GM12892 (cell line): ENCODE measurements around the gene NACC2.

ENCODE experiments used
- POLR2A ChIP-seq: IDR thresholded peaks from 2 replicates; pipeline ENCODE4 v1.6.1; 2011; ENCODE audit warnings: low read depth, low read length, control low read depth
- POLR2AphosphoS5 ChIP-seq: IDR thresholded peaks from 2 replicates; pipeline ENCODE4 v1.6.1; 2011; ENCODE audit warnings: low read depth, low read length, control low read depth
- TAF1 ChIP-seq: IDR thresholded peaks from 2 replicates; pipeline ENCODE4 v1.6.1; 2011; ENCODE audit warnings: low read depth, mild to moderate bottlenecking, control low read depth, low read length, borderline replicate concordance

DNA sequence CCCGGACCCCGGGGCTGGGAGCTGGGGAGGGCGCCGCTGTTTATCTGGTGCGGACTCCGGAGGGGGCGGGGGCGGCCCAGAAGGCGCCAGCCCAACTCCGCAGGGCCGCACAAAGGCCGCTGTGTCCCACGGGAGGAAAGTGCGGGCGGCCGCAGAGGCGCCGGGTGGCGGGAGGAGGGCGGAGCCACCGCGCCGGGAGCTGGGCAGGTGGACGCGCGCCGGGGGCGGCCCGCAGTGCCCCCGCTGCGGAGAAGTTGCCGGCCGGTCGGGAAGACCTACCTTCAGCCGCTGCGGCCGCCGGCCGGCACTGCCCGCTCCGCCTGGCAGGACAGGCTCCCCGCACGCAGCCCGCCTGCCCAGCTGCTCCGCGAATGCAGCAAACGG, 43.6 kb downstream of the NACC2 start:
- TF ChIP-seq POLR2AphosphoS5: no peak
- TF ChIP-seq POLR2A: no peak
- no peak for TF ChIP-seq TAF1
